GM21381 (cell line): ENCODE measurements around the gene DIDO1.

Experiments used
- ATAC-seq: cut with Tn5 transposase; IDR thresholded peaks from one replicate; pipeline ENCODE4 v1.9.1; 2021; ENCODE audit warnings: mild to moderate bottlenecking, moderate library complexity; ENCODE audit not compliant: unreplicated experiment

Gene DIDO1

GRCh38 chr20:62913043-62913630 lies 13.2 kb downstream of the DIDO1 start:
- no peak for ATAC-seq

GRCh38 chr20:62911701-62912280 lies 14.5 kb downstream of the DIDO1 start:
- no peak for ATAC-seq

- no peak for ATAC-seq
Observed at GRCh38 chr20:62910777-62911497, 15.4 kb downstream of the DIDO1 start.

- ATAC-seq: no peak
Observed at GRCh38 chr20:62910217-62910766, 16.0 kb downstream of the DIDO1 start.

GRCh38 chr20:62908971-62909791 lies 17.1 kb downstream of the DIDO1 start:
- no peak for ATAC-seq

GRCh38 chr20:62907384-62908317 lies 18.7 kb downstream of the DIDO1 start:
- ATAC-seq: no peak

GRCh38 chr20:62906647-62907375 lies 19.5 kb downstream of the DIDO1 start:
- no peak for ATAC-seq

GRCh38 chr20:62906209-62906608 lies 20.1 kb downstream of the DIDO1 start:
- ATAC-seq: no peak

- ATAC-seq: no peak
Observed at GRCh38 chr20:62905536-62906117, 20.7 kb downstream of the DIDO1 start.

GRCh38 chr20:62902926-62903615 lies 23.2 kb downstream of the DIDO1 start:
- no peak for ATAC-seq

GRCh38 chr20:62901891-62902290 lies 24.4 kb downstream of the DIDO1 start:
- no peak for ATAC-seq

- no peak for ATAC-seq
Observed at GRCh38 chr20:62900692-62901584, 25.4 kb downstream of the DIDO1 start.

- ATAC-seq: peak; percentile 63
Observed at GRCh38 chr20:62900052-62900691, 26.1 kb downstream of the DIDO1 start.

GRCh38 chr20:62899633-62900051 lies 26.7 kb downstream of the DIDO1 start:
- no peak for ATAC-seq

GRCh38 chr20:62898970-62899632 lies 27.2 kb downstream of the DIDO1 start:
- no peak for ATAC-seq
